Measurements from ENCODE around the gene FZD7. TPM values are rescaled to one million over a fixed set of nuclear protein-coding genes. Genes with fewer than 3 reads are reported as not detected.

FZD7 gene
- total RNA-seq, 1 experiment from 2014 or later, result 41.4 TPM

GRCh38 chr2:202022755-202023154 is 10.9 kb upstream of the FZD7 start:
- Mint-ChIP-seq H3K36me3 (ENCODE audit: insufficient read depth, unreplicated experiment) (no peaks in the 10 kb centered on the region), H3K4me1 (ENCODE audit: low read depth, unreplicated experiment) (no peaks in the 10 kb centered on the region), H3K4me3 (ENCODE audit: unreplicated experiment) (no peak overlapping the region), H3K27ac (ENCODE audit: unreplicated experiment) (no peak overlapping the region), H3K9me3 (ENCODE audit: unreplicated experiment) (no peaks in the 10 kb centered on the region), H3K27me3 (ENCODE audit: insufficient read depth, unreplicated experiment) (no peaks in the 10 kb centered on the region)
- Histone ChIP-seq H3K27me3 (replicated peaks; ENCODE audit: control insufficient read depth, insufficient read depth, low read length) (no peaks in the 10 kb centered on the region), H3K36me3 (ENCODE audit: control insufficient read depth, insufficient read depth, low read length) (no peaks in the 10 kb centered on the region), H3K9me3 (no peaks in the 10 kb centered on the region; the same call in 1 of the 2 replicates), H3K4me1 (no peaks in the 10 kb centered on the region), H3K4me3 (ENCODE audit: low read depth, low read length) (no peak overlapping the region)
- no TSS peak for BruUV-seq (replicated peaks)
- no peak for DNase-seq
- POLR2A ChIA-PET, result no interaction called here
- intact Hi-C loops (cut with micrococcal nuclease; ENCODE audit: unreplicated experiment), result no loop called here
- CTCF ChIA-PET, result no interaction called here
- no peak for TF ChIP-seq CTCF (IDR thresholded peaks at IDR 0.05; ENCODE audit: insufficient read depth in 1 of 2, low read depth in 1 of 2, low read length in 1 of 2, severe bottlenecking in 1 of 2, unreplicated experiment in 1 of 2)

GRCh38 chr2:202023198-202023903 is 10.3 kb upstream of the FZD7 start:
- H3K36me3 Mint-ChIP-seq (ENCODE audit: insufficient read depth, unreplicated experiment), result no peaks in the 10 kb centered on the region
- ChIA-PET POLR2A (no interaction called here), CTCF (no interaction called here)
- no peaks in the 10 kb centered on the region for H3K4me1 Mint-ChIP-seq (ENCODE audit: low read depth, unreplicated experiment)
- H3K4me3 ChIP-seq (ENCODE audit: low read depth, low read length), result no peak overlapping the region
- H3K9me3 Mint-ChIP-seq (ENCODE audit: unreplicated experiment), result no peaks in the 10 kb centered on the region
- H3K4me1 ChIP-seq, result no peaks in the 10 kb centered on the region
- no TSS peak for BruUV-seq (replicated peaks)
- no peak overlapping the region for H3K4me3 Mint-ChIP-seq (ENCODE audit: unreplicated experiment)
- no peak overlapping the region for H3K27ac Mint-ChIP-seq (ENCODE audit: unreplicated experiment)
- intact Hi-C loops (cut with micrococcal nuclease; ENCODE audit: unreplicated experiment), result no loop called here
- H3K27me3 Mint-ChIP-seq (ENCODE audit: insufficient read depth, unreplicated experiment), result no peaks in the 10 kb centered on the region
- no peaks in the 10 kb centered on the region for H3K27me3 ChIP-seq (replicated peaks; ENCODE audit: control insufficient read depth, insufficient read depth, low read length)
- TF ChIP-seq CTCF (IDR thresholded peaks at IDR 0.05; ENCODE audit: insufficient read depth in 1 of 2, low read depth in 1 of 2, low read length in 1 of 2, severe bottlenecking in 1 of 2, unreplicated experiment in 1 of 2), result no peak
- no peaks in the 10 kb centered on the region for H3K36me3 ChIP-seq (ENCODE audit: control insufficient read depth, insufficient read depth, low read length)
- H3K9me3 ChIP-seq, result no peaks in the 10 kb centered on the region; the same call in 1 of the 2 replicates
- DNase-seq, result no peak

GRCh38 chr2:202023904-202024266 is 9.8 kb upstream of the FZD7 start:
- no peaks in the 10 kb centered on the region for H3K36me3 Mint-ChIP-seq (ENCODE audit: insufficient read depth, unreplicated experiment)
- intact Hi-C loops (cut with micrococcal nuclease; ENCODE audit: unreplicated experiment), result no loop called here
- no peak for TF ChIP-seq CTCF (IDR thresholded peaks at IDR 0.05; ENCODE audit: insufficient read depth in 1 of 2, low read depth in 1 of 2, low read length in 1 of 2, severe bottlenecking in 1 of 2, unreplicated experiment in 1 of 2)
- no peaks in the 10 kb centered on the region for H3K4me1 Mint-ChIP-seq (ENCODE audit: low read depth, unreplicated experiment)
- H3K27ac Mint-ChIP-seq (ENCODE audit: unreplicated experiment), result no peak overlapping the region
- no peak overlapping the region for H3K4me3 Mint-ChIP-seq (ENCODE audit: unreplicated experiment)
- no TSS peak for BruUV-seq (replicated peaks)
- Histone ChIP-seq H3K27me3 (replicated peaks; ENCODE audit: control insufficient read depth, insufficient read depth, low read length) (no peaks in the 10 kb centered on the region), H3K36me3 (ENCODE audit: control insufficient read depth, insufficient read depth, low read length) (no peaks in the 10 kb centered on the region), H3K4me1 (no peaks in the 10 kb centered on the region), H3K4me3 (ENCODE audit: low read depth, low read length) (no peak overlapping the region), H3K9me3 (no peaks in the 10 kb centered on the region; the same call in 1 of the 2 replicates)
- ChIA-PET POLR2A (no interaction called here), CTCF (no interaction called here)
- DNase-seq, result no peak
- H3K9me3 Mint-ChIP-seq (ENCODE audit: unreplicated experiment), result no peaks in the 10 kb centered on the region
- H3K27me3 Mint-ChIP-seq (ENCODE audit: insufficient read depth, unreplicated experiment), result no peaks in the 10 kb centered on the region

Measured in Caco-2 (cell line).